ENCODE measurements around the gene PI3. TPM values are rescaled to one million over a fixed set of nuclear protein-coding genes. Genes with fewer than 3 reads are reported as not detected.

Gene PI3
- total RNA-seq, 1 experiment from 2014 or later, result not detected

GRCh38 chr20:45218636-45219035, 43.9 kb downstream of the PI3 start:
- DNase-seq (ENCODE audit: low read depth, low spot score), result no peak
- BruUV-seq (replicated peaks), result no TSS peak

GRCh38 chr20:45221076-45221475, 46.4 kb downstream of the PI3 start, which contains the start of gene SEMG2:
TSS of gene SEMG2 (plus strand) at chr20:45221373. CDS start at chr20:45221390, 17 bp downstream.
- ATAC-seq (no peak), DNase-seq (ENCODE audit: low read depth, low spot score) (no peak)
- H3K27ac ChIP-seq (ENCODE audit: low read length), result no peak within 1 kb of the TSS
- no peak within 1 kb of the TSS for H3K4me3 ChIP-seq (ENCODE audit: low read depth in 2 of 2, low read length in 2 of 2)
- H3K27me3 ChIP-seq (ENCODE audit: control insufficient read depth, insufficient read depth, low read length), result peaks cover 13% of the 10 kb centered on the region
- H3K9me3 ChIP-seq (ENCODE audit: control insufficient read depth, insufficient read depth, low read depth, low read length), result no peaks in the 10 kb centered on the region
- no peaks in the 10 kb centered on the region for H3K36me3 ChIP-seq (ENCODE audit: control insufficient read depth, insufficient read depth, low read length)
- POLR2A ChIA-PET, result no interaction called here
- CTCF ChIA-PET, result no interaction called here
- no peaks in the 10 kb centered on the region for H3K4me1 ChIP-seq (ENCODE audit: control insufficient read depth, insufficient read depth, low read length)
- TF ChIP-seq REST (IDR thresholded peaks at IDR 0.05; ENCODE audit: insufficient read depth in 1 of 2, low read depth in 2 of 2, low read length in 1 of 2), result no peak
- no TSS peak for BruUV-seq (replicated peaks)
- intact Hi-C loops (cut with micrococcal nuclease; ENCODE audit: unreplicated experiment) (no loop called here), in situ Hi-C loops (cut with HindIII; ENCODE audit: low pct_unique_long_range_greater_than_20kb, low sequenced_read_pairs) (no loop called here)

More at GRCh38 chr20:45218636-45219035, 43.9 kb downstream of the PI3 start:
- Histone ChIP-seq H3K27me3 (ENCODE audit: control insufficient read depth, insufficient read depth, low read length) (peaks cover 13% of the 10 kb centered on the region), H3K9me3 (ENCODE audit: control insufficient read depth, insufficient read depth, low read depth, low read length) (no peaks in the 10 kb centered on the region), H3K36me3 (ENCODE audit: control insufficient read depth, insufficient read depth, low read length) (no peaks in the 10 kb centered on the region), H3K4me1 (ENCODE audit: control insufficient read depth, insufficient read depth, low read length) (no peaks in the 10 kb centered on the region), H3K4me3 (ENCODE audit: low read depth in 2 of 2, low read length in 2 of 2) (no peak overlapping the region), H3K27ac (ENCODE audit: low read length) (no peak overlapping the region)
- TF ChIP-seq CTCF (IDR thresholded peaks at IDR 0.05) (no peak), REST (IDR thresholded peaks at IDR 0.05; ENCODE audit: insufficient read depth in 1 of 2, low read depth in 2 of 2, low read length in 1 of 2) (no peak), TCF7L2 (IDR thresholded peaks at IDR 0.05; ENCODE audit: low read depth, low read length) (no peak), SIN3A (IDR thresholded peaks at IDR 0.05; ENCODE audit: borderline replicate concordance, insufficient read depth, low read depth, low read length) (no peak), POLR2AphosphoS5 (IDR thresholded peaks at IDR 0.05; ENCODE audit: low read depth, low read length) (no peak)
- POLR2A ChIA-PET, result no interaction called here
- CTCF ChIA-PET, result no interaction called here
- ATAC-seq, result no peak
- intact Hi-C loops (cut with micrococcal nuclease; ENCODE audit: unreplicated experiment) (no loop called here), in situ Hi-C loops (cut with HindIII; ENCODE audit: low pct_unique_long_range_greater_than_20kb, low sequenced_read_pairs) (no loop called here)

Data from Panc1 (cell line).